Hematopoietic multipotent progenitor cell treated with erythropoietin and hydrocortisone succinate and interleukin-3 and kit ligand, for 4 days (in vitro differentiated cells): Measurements from ENCODE around the gene C10orf71.

Experiments used
- DNase-seq: peaks from one replicate; pipeline ENCODE4 v3.0.0-alpha.2; 2015

Gene C10orf71

GRCh38 chr10:49275896-49276295, 23.1 kb upstream of the C10orf71 start:
- DNase-seq = no peak

GRCh38 chr10:49276596-49276995, 22.4 kb upstream of the C10orf71 start:
- no peak for DNase-seq

- peak; percentile 68 for DNase-seq
These were observed 21.0 kb upstream of the C10orf71 start for GRCh38 chr10:49277973-49278372.

- peak; percentile 34 for DNase-seq
These were observed 20.4 kb upstream of the C10orf71 start for GRCh38 chr10:49278497-49278981.

GRCh38 chr10:49279015-49279880, 19.7 kb upstream of the C10orf71 start:
- no peak for DNase-seq

- peak; percentile 66 for DNase-seq
These were observed 19.0 kb upstream of the C10orf71 start for GRCh38 chr10:49280001-49280408.

- DNase-seq = no peak
These were observed 17.5 kb upstream of the C10orf71 start for GRCh38 chr10:49281461-49281860.

GRCh38 chr10:49282306-49282705, 16.7 kb upstream of the C10orf71 start:
- DNase-seq = no peak

GRCh38 chr10:49282879-49283341, 16.1 kb upstream of the C10orf71 start:
- peak; percentile 62 for DNase-seq

- no peak for DNase-seq
These were observed 15.5 kb upstream of the C10orf71 start for GRCh38 chr10:49283491-49283890.

GRCh38 chr10:49284356-49284755, 14.6 kb upstream of the C10orf71 start:
- no peak for DNase-seq

- DNase-seq = no peak
These were observed 13.7 kb upstream of the C10orf71 start for GRCh38 chr10:49285232-49285631.

GRCh38 chr10:49286686-49287085, 12.3 kb upstream of the C10orf71 start:
- no peak for DNase-seq

GRCh38 chr10:49287689-49288340, 11.2 kb upstream of the C10orf71 start:
- no peak for DNase-seq

- DNase-seq = no peak
These were observed 10.5 kb upstream of the C10orf71 start for GRCh38 chr10:49288341-49289065.

- no peak for DNase-seq
These were observed 9.5 kb upstream of the C10orf71 start for GRCh38 chr10:49289480-49289879.

- no peak for DNase-seq
These were observed 8.8 kb upstream of the C10orf71 start for GRCh38 chr10:49290131-49290530.

- DNase-seq = no peak
These were observed 8.4 kb upstream of the C10orf71 start for GRCh38 chr10:49290607-49291006.

GRCh38 chr10:49292565-49293207, 6.3 kb upstream of the C10orf71 start:
- DNase-seq = no peak

- DNase-seq = no peak
These were observed 5.8 kb upstream of the C10orf71 start for GRCh38 chr10:49293208-49293603.

GRCh38 chr10:49294731-49295130, 4.2 kb upstream of the C10orf71 start:
- no peak for DNase-seq

GRCh38 chr10:49295297-49295696, 3.7 kb upstream of the C10orf71 start:
- DNase-seq = no peak

GRCh38 chr10:49296382-49296781, 2.6 kb upstream of the C10orf71 start:
- DNase-seq = no peak
